Upper lobe of right lung (tissue), 1 donor: ENCODE results near the gene ITGAX. TPM values are rescaled to one million over a fixed set of nuclear protein-coding genes. Genes with fewer than 3 reads are reported as not detected.

Experiments used
- ATAC-seq: fragments of 200-7000 bp; cut with Tn5 transposase; one replicate; pipeline ENCODE4 v1.9.1; 2020; ENCODE audit warnings: mild to moderate bottlenecking, moderate library complexity
- DNase-seq: peaks from one replicate; pipeline ENCODE4 v3.0.0-alpha.2; 2020
- H3K27ac ChIP-seq: fragments of 200-600 bp; one replicate; pipeline ENCODE4 v1.8.0; 2022
- H3K27me3 ChIP-seq: fragments of 200-600 bp; one replicate; pipeline ENCODE4 v1.8.0; 2022; ENCODE audit warnings: mild to moderate bottlenecking
- H3K36me3 ChIP-seq: fragments of 200-600 bp; one replicate; pipeline ENCODE4 v1.8.0; 2022
- H3K4me1 ChIP-seq: fragments of 200-600 bp; one replicate; pipeline ENCODE4 v1.8.0; 2022
- H3K4me3 ChIP-seq: fragments of 200-600 bp; one replicate; pipeline ENCODE4 v1.8.0; 2022; ENCODE audit warnings: mild to moderate bottlenecking
- H3K9me3 ChIP-seq: fragments of 200-600 bp; one replicate; pipeline ENCODE4 v1.8.0; 2022
- CTCF ChIP-seq: fragments of 200-600 bp; IDR thresholded peaks from one replicate; pipeline ENCODE4 v1.8.0; 2022; ENCODE audit warnings: antibody characterized with exemption
- intact Hi-C: fragments of 100-400 bp; cut with DNase I; formaldehyde crosslinking; loops from one replicate; pipeline ENCODE4 v1.11.0; 2022
- total RNA-seq: library from RNA; stranded (reverse); fragmentation: NEBNext Ultra II Directional; extraction: Animal tissue kit (Norgen Biotek cat#: 25700); gene quantifications from one replicate; pipeline ENCODE4 v1.2.1, GENCODE V29; 2021
- donor health status: DM: no; HTN: yes; CAD: no; lungs with severe emphysema.

Gene ITGAX
- total RNA-seq, 1 donor from 2014 or later = 184 TPM

GRCh38 chr16:31327646-31328225, 27.2 kb upstream of the ITGAX start:
- intact Hi-C loops = no loop called here
- Histone ChIP-seq H3K27me3 (peaks cover 18% of the 10 kb centered on the region), H3K27ac (no peak overlapping the region), H3K36me3 (no peaks in the 10 kb centered on the region), H3K4me1 (no peaks in the 10 kb centered on the region), H3K9me3 (peaks cover 3% of the 10 kb centered on the region), H3K4me3 (no peak overlapping the region)
- no peak for TF ChIP-seq CTCF
- ATAC-seq = no peak
- DNase-seq = no peak

- Histone ChIP-seq H3K9me3 (no peaks in the 10 kb centered on the region), H3K27me3 (peaks cover 18% of the 10 kb centered on the region), H3K4me3 (no peak overlapping the region), H3K36me3 (no peaks in the 10 kb centered on the region), H3K27ac (no peak overlapping the region), H3K4me1 (no peaks in the 10 kb centered on the region)
- DNase-seq = no peak
- intact Hi-C loops = no loop called here
- ATAC-seq = no peak
- no peak for TF ChIP-seq CTCF
Measured at GRCh38 chr16:31328322-31329052, 26.5 kb upstream of the ITGAX start.

- DNase-seq = no peak
- intact Hi-C loops = no loop called here
- no peaks in the 10 kb centered on the region for H3K4me1 ChIP-seq
- H3K9me3 ChIP-seq = no peaks in the 10 kb centered on the region
- H3K27me3 ChIP-seq = peaks cover 18% of the 10 kb centered on the region
- no peak for ATAC-seq
- no peak overlapping the region for H3K4me3 ChIP-seq
- no peaks in the 10 kb centered on the region for H3K36me3 ChIP-seq
- no peak for TF ChIP-seq CTCF
- H3K27ac ChIP-seq = no peak overlapping the region
Measured at GRCh38 chr16:31329671-31330552, 25.1 kb upstream of the ITGAX start.

GRCh38 chr16:31330553-31330890, 24.5 kb upstream of the ITGAX start:
- Histone ChIP-seq H3K36me3 (no peaks in the 10 kb centered on the region), H3K4me3 (no peak overlapping the region), H3K4me1 (no peaks in the 10 kb centered on the region), H3K27ac (no peak overlapping the region), H3K9me3 (no peaks in the 10 kb centered on the region), H3K27me3 (peaks cover 18% of the 10 kb centered on the region)
- no peak for TF ChIP-seq CTCF
- DNase-seq (no peak), ATAC-seq (no peak)
- intact Hi-C loops = no loop called here

- intact Hi-C loops = no loop called here
- H3K27me3 ChIP-seq = peaks cover 21% of the 10 kb centered on the region
- H3K4me1 ChIP-seq = no peaks in the 10 kb centered on the region
- H3K36me3 ChIP-seq = no peaks in the 10 kb centered on the region
- TF ChIP-seq CTCF = no peak
- no peak for ATAC-seq
- H3K4me3 ChIP-seq = peak overlapping the region; percentile 31
- no peak overlapping the region for H3K27ac ChIP-seq
- no peak for DNase-seq
- H3K9me3 ChIP-seq = no peaks in the 10 kb centered on the region
Measured at GRCh38 chr16:31331141-31331764, 23.7 kb upstream of the ITGAX start.
